H1 (cell line): Measurements from ENCODE around the gene PPRC1. TPM values are rescaled to one million over a fixed set of nuclear protein-coding genes. Genes with fewer than 3 reads are reported as not detected.

Experiments
- CTCF ChIA-PET: fragments of 300-600 bp; sonication (Branson Sonifier 250); formaldehyde crosslinking; loops from one replicate; lab custom pipeline; 2021; ENCODE audit not compliant: partially characterized antibody; lab: Charles Lee
- POLR2A ChIA-PET: fragments of 300-600 bp; sonication (Branson Sonifier 250); formaldehyde crosslinking; loops from one replicate; lab custom pipeline; 2021; ENCODE audit warnings: inconsistent platforms; ENCODE audit not compliant: partially characterized antibody; lab: Charles Lee
- DNase-seq, 2 experiments: peaks; one replicate each; pipeline versions ENCODE4 v3.0.0 to v3.0.0-alpha.2; 2010 to 2022; ENCODE audit warnings: low spot score in 2 of 2, low read depth in 1 of 2, mixed read lengths in 1 of 2
- FAIRE-seq: peaks from 2 replicates; lab custom pipeline; 2011; peaks lifted over from hg19 to GRCh38; lab: Jason Lieb, UNC
- H2AFZ ChIP-seq: 2 replicates; pipeline ENCODE4 v1.8.1; 2012; ENCODE audit warnings: low read length, inconsistent platforms
- H2AK5ac ChIP-seq: 2 replicates; pipeline ENCODE4 v1.6.1; 2013; ENCODE audit warnings: low read depth, low read length
- H2BK120ac ChIP-seq: replicated peaks from 2 replicates; pipeline ENCODE3; 2013; ENCODE audit warnings: low read depth, low read length, inconsistent platforms
- H2BK12ac ChIP-seq: 2 replicates; pipeline ENCODE4 v1.6.1; 2013; ENCODE audit warnings: low read depth, low read length
- H2BK15ac ChIP-seq: 2 replicates; pipeline ENCODE4 v1.6.1; 2013; ENCODE audit warnings: low read length
- H2BK20ac ChIP-seq: 2 replicates; pipeline ENCODE4 v1.6.1; 2013; ENCODE audit warnings: low read length
- H2BK5ac ChIP-seq: 2 replicates; pipeline ENCODE4 v1.6.1; 2013; ENCODE audit warnings: low read depth, low read length
- H3K14ac ChIP-seq: 2 replicates; pipeline ENCODE4 v1.6.1; 2013; ENCODE audit warnings: inconsistent platforms; ENCODE audit not compliant: insufficient read length
- H3K18ac ChIP-seq: 2 replicates; pipeline ENCODE4 v1.6.1; 2013; ENCODE audit warnings: low read length; ENCODE audit errors: extremely low read depth
- H3K23ac ChIP-seq: 2 replicates; pipeline ENCODE4 v1.6.1; 2013; ENCODE audit warnings: inconsistent platforms; ENCODE audit not compliant: insufficient read length
- H3K23me2 ChIP-seq: 2 replicates; pipeline ENCODE4 v1.6.1; 2013; ENCODE audit warnings: low read depth, low read length
- H3K27ac ChIP-seq: 2 replicates; pipeline ENCODE4 v1.6.1; 2011; ENCODE audit warnings: low read depth, low read length, inconsistent platforms
- H3K27me3 ChIP-seq, 4 experiments: replicated peaks in 1 of 4; 1 replicate in 1 of 4; 2 replicates in 3 of 4; pipeline versions ENCODE4 v1.6.1 to v1.8.1; 2011 to 2013; ENCODE audit warnings: low read length in 3 of 4, mild to moderate bottlenecking in 3 of 4, inconsistent platforms in 2 of 4, mixed read lengths in 2 of 4, moderate library complexity in 1 of 4; ENCODE audit not compliant: control insufficient read depth in 3 of 4, insufficient read depth in 3 of 4; ENCODE audit errors: extremely low read depth in 1 of 4
- H3K36me3 ChIP-seq, 4 experiments: 2 replicates each; pipeline versions ENCODE4 v1.6.1 to v1.8.1; 2011 to 2013; ENCODE audit warnings: mild to moderate bottlenecking in 4 of 4, low read length in 3 of 4, moderate library complexity in 2 of 4, control low read depth in 1 of 4, inconsistent platforms in 1 of 4; ENCODE audit not compliant: insufficient read depth in 4 of 4, control insufficient read depth in 2 of 4
- H3K4ac ChIP-seq: replicated peaks from 2 replicates; pipeline ENCODE3; 2013; ENCODE audit warnings: low read length, low read depth, mixed read lengths, inconsistent platforms; ENCODE audit not compliant: insufficient read length
- H3K4me1 ChIP-seq, 4 experiments: replicated peaks in 1 of 4; 1 replicate in 1 of 4; 2 replicates in 3 of 4; pipeline versions ENCODE4 v1.6.1 to v1.8.1; 2011 to 2013; ENCODE audit warnings: low read length in 3 of 4, inconsistent platforms in 2 of 4, mixed read lengths in 1 of 4; ENCODE audit not compliant: insufficient read depth in 4 of 4, control insufficient read depth in 3 of 4
- H3K4me2 ChIP-seq, 2 experiments: 2 replicates each; pipeline versions ENCODE4 v1.6.1 to v1.8.1; 2011 to 2013; ENCODE audit warnings: low read depth in 2 of 2, low read length in 2 of 2, control low read depth in 1 of 2, inconsistent platforms in 1 of 2, mild to moderate bottlenecking in 1 of 2; ENCODE audit not compliant: insufficient read depth in 1 of 2
- H3K4me3 ChIP-seq, 4 experiments: fragments of 200-600, 300-600 bp in 1 of 4; sonication (generic), shearing (Covaris generic), sonication (Bioruptor Twin) in 1 of 4; 2 replicates each; pipeline versions ENCODE4 v1.5.1 to v1.8.1; 2011 to 2016; ENCODE audit warnings: low read length in 4 of 4, low read depth in 3 of 4, control low read depth in 2 of 4, inconsistent platforms in 2 of 4, mild to moderate bottlenecking in 2 of 4, mixed read lengths in 1 of 4, moderate library complexity in 1 of 4; ENCODE audit not compliant: insufficient read depth in 2 of 4; ENCODE audit errors: extremely low read depth in 1 of 4
- H3K56ac ChIP-seq: replicated peaks from 2 replicates; pipeline ENCODE3; 2013; ENCODE audit warnings: low read depth, mild to moderate bottlenecking, mixed read lengths, low read length, inconsistent platforms; ENCODE audit not compliant: insufficient read length
- H3K79me1 ChIP-seq: 2 replicates; pipeline ENCODE4 v1.6.1; 2013; ENCODE audit warnings: low read depth, low read length, control low read depth
- H3K79me2 ChIP-seq, 2 experiments: 2 replicates each; pipeline versions ENCODE4 v1.6.1 to v1.8.1; 2012 to 2013; ENCODE audit warnings: low read length in 2 of 2, mild to moderate bottlenecking in 2 of 2, inconsistent platforms in 1 of 2; ENCODE audit not compliant: insufficient read depth in 2 of 2, control insufficient read depth in 1 of 2
- H3K9ac ChIP-seq, 4 experiments: replicated peaks in 1 of 4; 1 replicate in 1 of 4; 2 replicates in 3 of 4; pipeline versions ENCODE4 v1.6.1 to v1.8.1; 2011 to 2013; ENCODE audit warnings: low read depth in 3 of 4, low read length in 3 of 4, control low read depth in 2 of 4, mild to moderate bottlenecking in 2 of 4, moderate library complexity in 2 of 4, inconsistent platforms in 1 of 4; ENCODE audit errors: extremely low read depth in 1 of 4
- H3K9me3 ChIP-seq, 2 experiments: 2 replicates each; pipeline versions ENCODE4 v1.6.1 to v1.8.1; 2012 to 2013; ENCODE audit warnings: mild to moderate bottlenecking in 2 of 2, moderate library complexity in 2 of 2, control low read depth in 1 of 2, inconsistent platforms in 1 of 2, low read depth in 1 of 2, low read length in 1 of 2, mixed read lengths in 1 of 2; ENCODE audit not compliant: insufficient read depth in 2 of 2
- H4K20me1 ChIP-seq, 2 experiments: replicated peaks in 1 of 2; 2 replicates each; pipeline versions ENCODE3 to v1.8.1; 2011 to 2013; ENCODE audit warnings: inconsistent platforms in 2 of 2, low read length in 2 of 2, mild to moderate bottlenecking in 1 of 2; ENCODE audit not compliant: insufficient read depth in 2 of 2, control insufficient read depth in 1 of 2
- H4K5ac ChIP-seq: 2 replicates; pipeline ENCODE4 v1.6.1; 2013; ENCODE audit warnings: low read length, low read depth, mixed read lengths, inconsistent platforms; ENCODE audit not compliant: insufficient read length
- H4K8ac ChIP-seq: 2 replicates; pipeline ENCODE4 v1.8.0; 2013; ENCODE audit warnings: mild to moderate bottlenecking, moderate library complexity, low read length, inconsistent platforms; ENCODE audit not compliant: insufficient read depth; ENCODE audit errors: extremely low read depth
- H4K91ac ChIP-seq: replicated peaks from 2 replicates; pipeline ENCODE3; 2013; ENCODE audit warnings: low read length, mixed read lengths, inconsistent platforms; ENCODE audit not compliant: insufficient read length
- ASH2L ChIP-seq: fragments of 200-600, 300-600 bp; sonication (generic); IDR thresholded peaks from one replicate; pipeline ENCODE4 v1.7.1; 2017; ENCODE audit warnings: low read length
- CBX5 ChIP-seq: fragments of 300-800, 300-1000 bp; sonication (generic); IDR thresholded peaks from 2 replicates; pipeline ENCODE4 v1.7.1; 2016; ENCODE audit warnings: antibody characterized with exemption, low read length, low read depth
- CBX8 ChIP-seq: fragments of 300-800, 300-1000 bp; sonication (generic); IDR thresholded peaks from 2 replicates; pipeline ENCODE4 v1.7.1; 2016; ENCODE audit warnings: low read depth, low read length, borderline replicate concordance
- CHD2 ChIP-seq: IDR thresholded peaks from 2 replicates; pipeline ENCODE4 v1.6.1; 2012; ENCODE audit warnings: low read length, improper control_type of control experiment
- CTBP2 ChIP-seq: IDR thresholded peaks from 2 replicates; pipeline ENCODE4 v1.7.0; 2011; ENCODE audit warnings: borderline replicate concordance, mild to moderate bottlenecking, moderate library complexity, mixed read lengths, low read length; ENCODE audit not compliant: insufficient read depth, insufficient read length
- E2F6 ChIP-seq: IDR thresholded peaks from 2 replicates; pipeline ENCODE4 v1.6.1; 2012; ENCODE audit warnings: inconsistent platforms
- HDAC6 ChIP-seq: IDR thresholded peaks from one replicate; pipeline ENCODE4 v1.7.1; 2012; ENCODE audit warnings: low read depth, mild to moderate bottlenecking, inconsistent platforms, low read length, moderate library complexity
- JUND ChIP-seq: IDR thresholded peaks from 2 replicates; pipeline ENCODE4 v1.6.1; 2011; ENCODE audit warnings: mild to moderate bottlenecking, improper control_type of control experiment, low read length
- RFX5 ChIP-seq: IDR thresholded peaks from 2 replicates; pipeline ENCODE4 v1.6.1; 2011; ENCODE audit warnings: low read depth, low read length, improper control_type of control experiment, borderline replicate concordance
- TAF7 ChIP-seq: optimal IDR thresholded peaks from 2 replicates; pipeline ENCODE3; 2011; ENCODE audit warnings: low read depth, mild to moderate bottlenecking, inconsistent platforms, low read length, moderate library complexity, borderline replicate concordance
- WGBS, 2 experiments: shearing (Covaris generic) in 1 of 2; methylation state at CpG; one replicate each; pipeline versions ENCODE4 v1.1.6 to v1.1.7; 2013 to 2015; ENCODE audit warnings: low lambda C conversion rate in 2 of 2, mixed read lengths in 2 of 2, inconsistent platforms in 1 of 2, low coverage in 1 of 2, missing lambda C conversion rate in 1 of 2; ENCODE audit not compliant: insufficient replicate concordance in 2 of 2, insufficient coverage in 1 of 2, insufficient read length in 1 of 2; ENCODE audit errors: extremely low coverage in 1 of 2, missing lambda C conversion rate in 1 of 2; 5-methylcytosine and 5-hydroxymethylcytosine counted together
- polyA plus RNA-seq, 7 experiments: library from polyadenylated mRNA; depleted of rRNA in 3 of 7; stranded (reverse) in 5 of 7; unstranded in 2 of 7; fragments of >200 nt in 5 of 7; fragments of 200-250 nt in 2 of 7; gene quantifications; 1 replicate in 5 of 7; 2 replicates in 1 of 7; 4 replicates in 1 of 7; pipeline versions ENCODE4 v1.2.1 to v1.2.3, GENCODE V29; 2011 to 2013; ENCODE audit warnings: missing spikeins in 2 of 7, mixed read lengths in 2 of 7
- total RNA-seq: library from RNA; stranded (reverse); fragmentation: NEBNext Ultra II Directional; extraction: Animal tissue kit (Norgen Biotek cat#: 25700); gene quantifications from 2 replicates; pipeline ENCODE4 v1.2.1, GENCODE V29; 2021

Gene PPRC1
- total and polyA plus RNA-seq, 2 of the 8 experiments (the other 6 are each of a cell fraction or from before 2014, with no cell fraction given): 46.5 to 88.4 TPM

GRCh38 chr10:102096449-102096848 is 36.4 kb upstream of the PPRC1 start:
- H3K36me3 ChIP-seq: peaks cover 0 to 3% (median 0%) of the 10 kb centered on the region in 4 experiments; a peak in 2 of 8 replicates
- no peaks in the 10 kb centered on the region for H3K79me2 ChIP-seq
- no peak overlapping the region for H3K4me3 ChIP-seq
- H3K23me2 ChIP-seq: no peaks in the 10 kb centered on the region; the same call in 1 of the 2 replicates
- H3K14ac ChIP-seq: no peak overlapping the region
- H2BK5ac ChIP-seq: no peak overlapping the region
- 93% methylated on average over 6 of the region's 7 CpGs; no CpG with 5 or more reads in 1 of the 2 experiments for WGBS, 2 experiments
- no peak overlapping the region for H2BK20ac ChIP-seq
- H3K56ac ChIP-seq: no peak overlapping the region
- no peak overlapping the region for H3K18ac ChIP-seq
- H3K79me1 ChIP-seq: no peaks in the 10 kb centered on the region
- no peak overlapping the region for H2BK15ac ChIP-seq
- no peak overlapping the region for H4K91ac ChIP-seq
- H3K4ac ChIP-seq: no peak overlapping the region
- no peak overlapping the region for H3K23ac ChIP-seq
- no peaks in the 10 kb centered on the region for H4K20me1 ChIP-seq
- no peak overlapping the region for H2BK12ac ChIP-seq
- DNase-seq (no peak), FAIRE-seq (no peak)
- no peak for TF ChIP-seq TAF7
- TF ChIP-seq CBX5: no peak
- TF ChIP-seq CHD2: no peak
- no peak for TF ChIP-seq RFX5
- TF ChIP-seq ASH2L: no peak
- no peak for TF ChIP-seq CTBP2
- no peak for TF ChIP-seq CBX8
- no peak for TF ChIP-seq E2F6
- TF ChIP-seq HDAC6: no peak
- TF ChIP-seq JUND: no peak
- H3K4me2 ChIP-seq: no peak overlapping the region
- no peaks in the 10 kb centered on the region for H3K9me3 ChIP-seq
- H2AFZ ChIP-seq: no peak overlapping the region
- H2BK120ac ChIP-seq: no peak overlapping the region
- H4K5ac ChIP-seq: no peak overlapping the region
- ChIA-PET POLR2A (interaction anchor here (0.7 kb wide), 1 partner anchor 30 kb away, joined by 3 read pairs; no protein-coding TSS in a partner anchor), CTCF (interaction anchor here (1.0 to 8.7 kb wide), 3 partner anchors 14 to 48 kb away, joined by 3 to 86 read pairs (median 13); no protein-coding TSS in a partner anchor)
- H3K27me3 ChIP-seq: no peaks in the 10 kb centered on the region
- H3K9ac ChIP-seq: no peak overlapping the region
- no peak overlapping the region for H4K8ac ChIP-seq
- H3K4me1 ChIP-seq: no peaks in the 10 kb centered on the region
- H3K27ac ChIP-seq: no peak overlapping the region
- H2AK5ac ChIP-seq: no peak overlapping the region
